ENCODE measurements around the gene EVC.
A peak's percentile ranks its signal among the peaks of the same experiment; 100 is the strongest.

The EVC gene

DNA sequence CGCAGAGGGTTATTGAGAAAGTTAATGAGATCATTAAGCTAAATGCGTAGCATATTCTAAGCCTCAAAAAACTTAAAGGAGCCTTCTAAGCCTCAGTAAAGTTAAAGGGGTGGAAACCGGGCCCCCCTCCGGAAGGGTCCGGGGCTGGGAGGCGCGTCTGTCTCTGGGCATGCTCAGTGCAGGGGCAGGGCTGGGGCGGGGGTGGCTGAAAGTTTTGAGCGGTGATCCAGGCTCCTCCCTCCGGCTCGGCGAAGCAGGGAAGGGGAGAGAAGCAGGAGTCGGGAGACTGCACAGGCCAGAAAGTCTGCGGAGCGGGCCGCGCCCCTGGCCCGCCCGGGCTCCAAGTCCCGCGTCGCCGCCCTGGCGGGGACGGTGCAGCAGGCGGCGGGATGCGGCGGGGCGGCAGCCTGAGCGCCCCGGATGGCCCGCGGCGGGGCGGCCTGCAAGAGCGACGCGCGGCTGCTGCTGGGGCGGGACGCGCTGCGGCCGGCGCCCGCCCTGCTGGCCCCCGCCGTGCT, at the start of gene EVC:
Gene EVC (plus strand): TSS at position 241 of the 518 bp plus-strand sequence. CDS start 180 bp downstream, at position 421.
- peak; percentile 24 for DNase-seq (ENCODE audit: low spot score)

DNA sequence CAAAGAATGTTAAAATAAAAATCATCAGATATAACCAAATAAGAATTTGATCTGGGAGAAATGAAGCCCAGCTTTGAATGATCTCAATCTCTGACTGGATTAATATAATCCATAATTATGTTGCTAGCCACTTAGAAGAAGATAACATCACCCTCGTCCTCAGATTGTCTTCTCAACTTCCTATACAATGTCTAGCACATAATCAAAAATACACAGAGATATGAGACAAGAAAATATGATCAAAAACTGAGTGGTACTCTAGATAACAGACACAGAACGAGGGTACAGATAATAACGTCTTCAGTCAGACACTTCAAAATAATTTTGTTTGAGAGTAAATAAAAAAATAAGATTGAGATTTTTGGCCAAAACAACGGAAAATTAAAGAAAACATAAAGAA, 49.8 kb upstream of the EVC start:
- DNase-seq (ENCODE audit: low spot score) = no peak

DNA sequence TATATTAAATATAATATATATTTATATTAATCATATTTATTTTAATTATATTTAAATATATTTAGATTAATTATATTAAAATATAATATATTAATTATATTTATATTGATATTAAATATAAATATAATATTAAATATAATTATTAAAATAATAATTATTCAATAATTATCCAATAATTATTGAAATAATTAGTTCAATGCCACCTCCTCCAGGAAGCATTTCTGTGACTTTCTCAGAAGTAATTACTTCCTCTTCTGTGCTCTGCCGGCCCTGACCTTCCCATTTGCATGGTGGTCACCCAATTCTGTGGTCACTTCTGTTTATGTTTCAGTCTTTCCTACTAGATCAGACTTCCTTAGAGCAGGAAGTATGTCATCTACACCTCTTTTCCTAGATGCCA, 48.4 kb upstream of the EVC start:
- no peak for DNase-seq (ENCODE audit: low spot score)

DNA sequence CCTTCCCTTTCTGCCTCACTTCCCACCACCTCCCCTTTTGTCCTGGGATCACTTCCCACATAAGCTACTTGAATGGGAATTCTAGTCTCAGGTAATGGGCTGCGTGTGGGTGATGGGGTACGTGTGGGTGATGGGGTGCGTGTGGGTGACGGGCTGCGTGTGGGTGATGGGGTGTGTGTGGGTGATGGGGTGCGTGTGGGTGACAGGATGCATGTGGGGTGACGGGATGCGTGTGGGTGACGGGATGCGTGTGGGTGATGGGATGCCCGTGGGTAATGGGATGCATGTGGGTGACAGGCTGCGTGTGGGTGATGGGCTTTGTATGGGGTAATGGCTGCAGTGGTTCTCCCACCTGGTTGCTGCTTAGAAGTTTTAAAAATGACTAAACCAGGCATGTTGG, 46.2 kb upstream of the EVC start:
- no peak for DNase-seq (ENCODE audit: low spot score)

DNA sequence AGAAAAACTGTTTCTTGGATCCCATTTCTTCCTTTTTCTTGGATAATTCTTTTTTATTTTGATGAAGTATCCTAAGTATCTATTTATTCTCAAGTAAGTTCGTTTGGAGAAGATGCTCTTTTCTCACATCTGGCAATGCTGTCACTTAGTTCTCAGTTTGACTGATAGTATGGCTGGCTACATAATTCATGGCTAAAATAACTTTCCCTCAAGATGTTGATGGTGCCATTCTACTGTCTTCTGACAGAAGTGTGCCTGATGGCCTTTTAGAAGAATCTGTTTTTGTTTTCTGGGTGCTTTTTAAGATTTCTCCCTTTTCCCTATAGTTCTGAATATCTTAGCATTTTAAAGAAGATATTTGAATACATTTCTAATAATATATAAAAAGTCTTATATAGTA, 44.3 kb upstream of the EVC start:
- DNase-seq (ENCODE audit: low spot score) = no peak

DNA sequence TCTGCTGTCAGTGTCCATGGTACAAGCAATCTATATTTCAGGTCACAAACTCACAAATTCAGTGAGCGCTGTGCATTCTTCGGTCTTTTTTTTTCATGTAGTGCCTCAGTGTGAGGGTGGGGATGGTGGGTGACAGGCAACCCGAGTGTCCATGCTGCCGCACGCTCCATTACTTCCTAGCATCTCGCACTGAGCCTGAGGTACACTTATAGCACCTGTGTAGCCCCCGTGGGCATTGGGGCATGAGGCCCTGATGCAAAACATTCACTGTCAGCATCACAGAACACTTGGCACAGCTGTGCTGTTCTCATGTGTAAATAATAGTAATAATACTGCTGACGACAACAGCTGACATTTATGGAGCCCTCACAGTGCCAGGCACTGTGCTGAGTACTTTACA, 34.2 kb upstream of the EVC start:
- no peak for DNase-seq (ENCODE audit: low spot score)

DNA sequence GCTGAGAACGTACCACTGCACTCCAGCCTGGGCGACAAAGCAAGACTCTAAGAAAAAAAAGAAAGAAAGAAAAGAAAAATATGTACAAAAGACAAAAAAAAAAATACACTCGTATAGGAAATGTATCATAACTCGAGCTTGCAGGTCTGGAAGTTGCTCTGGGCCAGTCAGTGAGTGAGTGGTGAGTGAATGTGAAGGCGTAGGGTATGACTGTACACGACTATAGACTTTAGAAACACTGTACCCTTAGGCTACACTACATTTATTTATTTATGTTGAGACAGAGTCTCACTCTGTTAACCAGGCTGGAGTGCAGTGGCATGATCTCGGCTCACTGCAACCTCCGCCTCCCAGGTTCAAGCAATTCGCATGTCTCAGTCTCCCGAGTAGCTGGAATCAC, 32.0 kb upstream of the EVC start:
- DNase-seq (ENCODE audit: low spot score) = no peak

DNA sequence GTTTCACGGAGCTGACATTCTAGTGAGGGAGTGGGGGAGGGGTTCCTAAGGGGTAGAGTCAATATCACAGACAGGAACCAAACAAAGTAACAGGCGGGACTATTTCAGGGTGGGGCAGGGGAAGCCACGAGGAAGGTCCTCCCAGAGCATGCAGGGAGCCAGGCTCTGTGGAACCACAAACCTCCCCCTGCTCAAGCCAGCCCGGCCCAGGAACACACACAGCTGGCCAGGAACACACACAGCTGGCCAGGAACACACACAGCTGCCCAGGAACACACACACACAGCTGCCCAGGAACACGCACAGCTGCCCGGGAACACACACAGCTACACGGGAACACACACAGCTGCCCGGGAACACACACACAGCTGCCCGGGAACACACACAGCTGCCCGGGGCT, 27.4 kb upstream of the EVC start:
- DNase-seq (ENCODE audit: low spot score) = no peak

DNA sequence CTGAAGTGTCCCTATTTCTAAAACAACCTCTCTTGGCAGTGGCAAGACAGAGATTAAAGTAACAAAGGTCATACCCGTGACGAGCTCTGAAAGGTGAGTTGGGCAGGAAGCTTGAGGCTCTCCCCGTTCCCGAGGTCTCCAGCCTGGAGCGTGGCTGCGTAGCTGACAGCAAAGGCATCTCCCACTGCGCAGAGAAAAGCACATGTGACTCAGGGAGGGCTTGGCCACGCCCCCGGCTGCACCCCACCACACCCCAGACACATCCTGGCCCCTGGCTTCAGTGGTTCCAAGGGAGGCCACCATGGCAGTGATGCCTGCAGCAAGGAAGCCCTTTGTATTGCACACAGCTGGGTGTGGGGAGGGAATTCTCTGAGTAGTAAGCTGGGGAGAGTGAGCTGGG, 25.7 kb upstream of the EVC start:
- no peak for DNase-seq (ENCODE audit: low spot score)

DNA sequence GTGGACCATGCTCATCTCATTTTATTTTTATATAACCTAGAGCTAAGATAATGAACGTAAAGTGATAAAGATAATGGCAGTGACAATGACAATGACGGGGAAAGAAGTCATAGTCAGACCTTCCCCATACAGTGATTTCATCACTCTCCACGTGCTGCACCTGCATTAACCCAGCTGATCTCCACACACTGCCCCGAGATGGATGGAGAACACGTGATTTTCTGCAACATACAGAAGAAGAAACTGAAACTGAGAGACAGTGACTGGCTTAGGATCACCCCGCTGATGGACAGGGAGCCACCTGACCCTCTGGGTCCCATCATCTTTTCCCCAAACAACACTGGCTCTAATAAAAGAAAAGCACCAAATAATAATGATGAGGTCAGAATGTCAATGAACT, 24.7 kb upstream of the EVC start:
- no peak for DNase-seq (ENCODE audit: low spot score)

DNA sequence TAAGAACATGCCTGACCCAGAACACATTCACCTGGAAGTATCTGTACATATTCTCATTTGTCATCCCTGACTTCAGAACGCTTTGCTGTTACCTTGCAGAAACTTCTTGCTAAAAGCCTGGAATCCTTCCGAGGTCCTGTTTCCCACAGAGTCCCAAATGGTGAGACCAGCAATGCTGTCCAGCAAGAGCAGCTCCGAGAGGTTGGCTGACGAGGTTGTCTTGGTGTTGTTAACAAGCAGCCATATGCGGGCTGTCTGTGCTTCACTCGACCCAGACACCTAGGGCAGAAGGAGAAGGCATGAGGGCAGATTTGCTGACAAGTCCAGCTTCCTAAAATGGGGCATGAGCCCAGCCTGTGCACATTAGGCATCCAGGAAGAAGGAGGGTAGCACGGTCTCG, 21.9 kb upstream of the EVC start:
- no peak for DNase-seq (ENCODE audit: low spot score)

DNA sequence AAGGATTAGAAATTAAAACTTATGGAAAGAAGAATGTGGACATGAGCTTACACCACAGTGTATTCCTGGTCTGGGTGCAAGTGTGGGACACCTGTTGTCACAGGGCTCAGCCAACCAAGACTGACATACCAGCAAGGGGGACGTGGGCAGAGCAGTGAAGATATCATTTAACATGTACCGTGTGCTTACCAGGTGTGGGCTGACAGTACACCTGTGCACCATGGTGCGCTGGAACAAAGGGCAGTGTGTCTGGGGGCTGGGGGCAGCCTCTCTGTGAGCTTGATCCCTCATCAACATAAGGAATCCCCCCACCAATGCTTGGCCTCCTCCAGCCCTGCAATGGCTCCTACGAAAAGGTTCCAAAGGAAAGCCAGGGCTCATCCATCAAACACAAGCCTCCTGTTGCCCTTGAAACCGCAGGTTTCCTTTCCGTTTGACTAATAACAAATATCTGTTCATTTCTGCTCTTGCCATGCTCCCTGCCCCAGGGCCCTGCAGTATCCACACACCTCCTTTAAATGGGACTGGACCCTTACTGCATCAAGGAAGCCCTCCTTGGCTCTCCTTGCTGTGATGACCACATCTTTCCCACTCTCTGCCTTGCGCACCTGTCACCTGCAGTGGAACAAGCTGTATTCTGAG, 19.4 kb upstream of the EVC start:
- DNase-seq (ENCODE audit: low spot score) = no peak

DNA sequence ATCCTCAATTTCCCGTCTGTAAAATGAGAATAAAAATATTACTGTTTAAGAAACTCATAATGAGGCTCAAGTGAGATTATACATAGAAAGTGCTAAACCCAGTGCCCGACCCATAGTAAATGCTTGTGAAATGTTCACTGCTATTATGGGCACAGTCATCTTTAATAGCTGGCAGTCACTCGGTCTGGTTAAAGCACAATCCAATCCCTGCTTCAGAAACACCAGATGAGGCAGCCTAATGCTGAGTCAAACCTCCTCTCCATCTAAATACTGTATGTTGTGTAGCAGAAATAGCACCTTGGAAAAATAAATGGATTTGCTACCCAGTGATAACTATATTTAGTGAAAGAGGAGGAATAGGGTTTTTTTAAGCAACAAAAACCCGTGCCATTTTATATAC, 17.1 kb upstream of the EVC start:
- no peak for DNase-seq (ENCODE audit: low spot score)

DNA sequence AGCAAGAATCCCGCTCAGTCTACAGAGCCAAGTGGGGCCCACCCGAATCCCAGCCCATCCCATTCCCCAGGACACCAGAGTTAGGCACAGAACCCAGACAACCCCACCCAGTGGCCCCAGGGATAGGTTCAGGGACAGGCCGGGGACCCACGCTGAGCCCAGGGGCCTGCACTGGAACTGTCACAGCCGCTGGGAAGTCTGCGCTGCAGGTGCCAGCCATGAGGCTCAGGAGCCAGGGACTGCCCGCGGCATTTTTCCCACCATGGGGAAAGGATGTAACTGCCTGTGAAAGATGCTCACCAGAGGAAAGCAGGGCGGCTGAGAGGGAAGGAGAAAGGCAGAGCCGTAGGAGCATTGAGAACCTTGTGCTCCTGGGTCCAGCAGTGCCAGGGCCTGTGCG, 14.7 kb upstream of the EVC start:
- no peak for DNase-seq (ENCODE audit: low spot score)

DNA sequence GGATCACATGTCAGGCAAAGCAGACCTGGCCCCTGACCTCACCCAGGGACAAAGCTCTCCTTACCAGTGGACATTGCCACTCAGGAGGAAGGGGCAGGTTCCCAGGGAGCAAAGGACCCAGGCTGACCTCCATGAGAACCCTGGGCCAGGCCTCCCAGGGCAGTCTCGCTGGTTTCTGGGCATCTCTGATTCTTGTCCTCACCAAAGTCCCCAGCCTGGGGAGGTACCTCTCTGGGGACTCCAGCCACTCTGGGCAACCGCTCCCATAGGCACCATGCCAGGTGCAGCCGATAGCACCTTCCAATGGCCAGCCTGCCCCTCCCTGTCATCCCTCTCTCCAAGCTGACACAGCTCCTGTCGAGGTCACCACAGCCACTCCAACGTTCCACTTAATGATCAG, 10.5 kb upstream of the EVC start:
- no peak for DNase-seq (ENCODE audit: low spot score)

DNA sequence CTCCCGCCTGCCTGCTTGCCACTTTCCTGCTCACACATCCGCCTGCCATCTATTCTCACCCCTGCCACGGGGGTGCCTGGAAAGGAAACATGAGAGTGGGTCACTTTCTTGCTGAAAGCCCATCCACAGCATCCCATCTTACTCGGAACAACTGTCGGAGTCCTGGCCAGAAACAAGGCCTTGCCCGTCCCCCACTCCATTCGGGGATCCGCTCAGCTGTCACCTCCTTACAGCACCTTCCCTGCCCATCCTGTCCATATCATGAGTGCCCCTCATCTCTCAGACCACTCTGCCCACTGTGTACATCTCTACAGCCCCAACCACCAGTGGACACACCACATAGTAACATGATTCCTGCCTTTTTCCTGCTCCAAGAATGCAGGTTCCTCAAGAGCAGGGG, 9.0 kb upstream of the EVC start:
- no peak for DNase-seq (ENCODE audit: low spot score)

DNA sequence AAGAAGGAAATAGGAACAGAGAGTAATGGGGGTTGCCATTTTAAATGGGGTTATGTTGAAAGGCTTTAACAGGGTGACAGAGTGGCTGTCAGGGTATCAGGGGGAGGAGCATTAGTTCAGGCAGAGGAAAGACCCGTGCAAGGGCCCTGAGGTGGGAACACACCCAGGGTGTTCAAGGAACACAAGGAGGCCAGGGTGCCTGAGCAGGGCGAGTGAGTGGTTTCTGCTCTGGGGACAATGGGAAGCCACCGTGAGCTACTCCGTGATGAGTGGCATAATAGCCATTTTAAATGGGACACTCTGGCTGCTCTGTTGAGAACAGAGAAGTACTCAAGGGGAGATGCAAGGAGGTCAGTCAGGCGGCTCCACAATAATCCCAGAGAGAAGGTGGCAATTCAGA, 7.2 kb upstream of the EVC start:
- DNase-seq (ENCODE audit: low spot score) = no peak

DNA sequence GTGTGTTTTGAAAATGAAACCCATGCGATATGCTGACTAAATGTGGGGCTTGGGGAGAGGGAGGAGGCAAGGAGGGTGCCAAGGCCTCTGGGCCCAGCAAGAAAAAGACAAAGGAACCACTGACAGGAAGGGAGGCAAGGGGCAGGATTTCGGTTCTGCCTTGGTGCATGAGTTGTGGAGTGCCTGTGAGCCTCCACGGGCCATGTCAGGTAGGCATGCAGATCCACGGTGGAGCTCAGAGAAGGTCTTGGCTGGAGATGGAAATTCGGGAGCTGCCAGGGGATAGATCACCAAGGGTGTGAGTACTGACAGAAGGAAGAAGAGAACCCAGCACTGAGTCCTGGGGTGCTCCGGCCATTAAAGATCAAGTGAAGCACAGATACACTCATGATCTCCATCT, 6.7 kb upstream of the EVC start:
- DNase-seq (ENCODE audit: low spot score) = no peak

DNA sequence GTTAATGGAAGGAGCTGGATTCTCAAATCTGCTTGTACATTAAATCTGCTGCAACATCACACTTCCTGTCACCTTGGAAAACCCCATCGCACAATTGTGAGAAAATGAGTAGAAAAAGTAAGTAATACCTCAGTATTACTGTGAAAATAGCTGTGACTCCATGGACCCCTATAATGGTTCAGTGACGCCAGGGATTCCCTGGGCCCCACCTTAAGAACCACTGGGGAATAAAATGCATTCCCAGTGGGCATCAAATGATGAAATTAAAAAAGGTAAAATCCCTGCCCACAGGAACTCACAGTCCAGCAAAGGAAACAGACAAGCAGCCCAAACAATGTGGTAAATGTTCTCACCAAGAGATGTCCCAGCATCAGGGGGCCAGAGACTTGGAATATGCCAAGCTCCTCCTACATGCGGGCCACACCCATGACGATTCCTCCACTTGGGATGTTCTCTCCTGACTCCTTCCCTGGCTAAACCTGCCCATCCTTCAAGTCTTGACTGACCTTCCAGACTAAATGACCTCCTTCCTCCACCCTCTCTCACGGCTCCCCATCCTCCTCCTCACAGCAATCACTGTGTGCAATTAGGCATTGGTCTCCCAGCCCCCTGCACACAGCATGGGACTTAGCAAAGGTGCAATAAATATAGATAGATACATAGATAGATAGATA, 5.2 kb upstream of the EVC start:
- no peak for DNase-seq (ENCODE audit: low spot score)

DNA sequence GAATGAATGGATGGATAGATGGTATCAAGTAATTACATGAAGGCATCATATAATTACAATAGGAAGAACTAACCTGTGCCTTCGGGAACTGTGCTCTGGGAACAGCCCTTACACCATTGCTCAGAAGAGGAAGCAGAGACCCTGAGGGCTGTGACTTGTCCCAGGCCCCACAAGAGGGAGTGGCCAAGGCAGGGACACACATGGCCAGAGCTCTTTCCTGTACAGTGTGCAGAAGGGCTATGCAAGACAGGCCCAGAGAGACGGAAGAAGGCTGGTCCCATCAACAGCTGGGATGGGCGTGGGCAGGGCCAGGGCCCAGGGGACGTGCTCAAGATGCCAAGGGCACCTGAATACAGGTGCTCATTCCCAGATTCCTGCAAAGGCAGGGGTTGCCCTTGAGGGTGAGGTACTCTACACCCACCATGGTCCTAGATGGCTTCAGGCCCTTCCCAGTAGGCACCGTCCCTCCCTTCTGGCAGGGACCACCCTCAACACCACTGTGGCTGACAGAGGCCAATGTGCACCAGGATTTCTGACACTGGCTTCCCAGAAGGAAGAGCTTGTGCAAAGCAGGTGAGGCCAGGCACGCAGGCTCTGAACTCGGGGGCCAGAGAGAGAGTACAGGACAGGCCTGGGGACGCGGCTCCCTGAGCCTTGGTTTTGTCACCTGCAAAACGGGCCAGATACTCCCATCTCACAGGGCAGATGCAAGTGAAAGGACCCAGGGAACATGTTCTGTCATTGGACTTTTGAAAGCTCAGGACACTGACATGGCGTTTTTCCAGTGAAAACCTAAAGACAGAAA, 4.3 kb upstream of the EVC start:
- DNase-seq (ENCODE audit: low spot score) = no peak

DNA sequence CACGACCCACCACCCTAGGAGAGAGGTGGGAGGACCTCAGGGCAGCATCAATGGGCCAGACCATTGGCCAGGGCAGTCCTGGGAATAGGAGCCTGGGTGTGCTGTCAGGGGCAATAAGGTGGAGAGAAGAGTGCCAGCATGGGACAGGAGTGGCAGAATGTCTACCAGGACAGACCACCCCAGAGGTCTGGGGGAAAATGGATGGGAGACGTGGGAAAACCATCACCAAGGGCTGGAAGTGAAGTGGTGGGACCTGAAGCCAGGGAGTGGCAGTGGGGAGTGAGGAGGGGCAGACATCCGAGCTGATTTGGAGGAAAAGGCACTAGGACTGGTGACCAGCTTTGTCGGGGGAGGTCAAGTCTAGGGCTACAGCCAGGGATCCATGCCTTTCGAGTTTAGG, 3.6 kb upstream of the EVC start:
- DNase-seq (ENCODE audit: low spot score) = no peak

DNA sequence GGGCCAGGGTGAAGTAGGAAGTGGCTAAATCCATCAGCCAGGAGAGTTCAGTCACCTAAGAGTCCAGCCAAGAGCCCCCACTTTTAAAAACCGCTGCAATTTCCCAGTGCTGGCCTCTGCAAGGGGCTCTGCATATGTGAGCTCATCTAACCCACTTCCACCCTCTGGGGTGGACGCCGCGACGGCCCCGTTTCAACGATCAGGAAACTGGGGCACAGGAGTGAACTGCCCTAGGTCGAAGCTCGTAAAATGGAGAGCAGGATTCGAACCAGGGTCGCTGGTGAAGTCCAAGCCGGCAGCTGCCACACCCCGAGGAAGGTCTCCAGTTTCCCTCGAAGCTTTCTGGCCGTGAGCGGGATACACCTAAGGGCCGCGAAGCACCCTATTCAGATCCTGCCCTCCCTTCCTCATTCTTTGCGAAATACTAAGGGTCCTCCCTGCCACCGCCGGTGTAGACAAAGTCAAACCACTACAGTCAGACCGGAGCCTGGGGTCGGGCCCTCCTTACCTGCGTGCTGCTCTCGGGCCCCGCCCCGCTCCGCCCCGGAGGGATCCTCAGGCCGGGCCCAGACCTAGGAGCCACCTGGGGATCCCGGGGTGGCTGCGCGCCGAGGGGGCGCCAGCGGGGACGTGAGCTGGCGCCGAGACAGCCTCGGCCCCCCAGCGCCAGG, 3.1 kb upstream of the EVC start:
- DNase-seq (ENCODE audit: low spot score) = no peak
